Regular cardiac myocyte (primary cell): Measurements from ENCODE around the gene CMTM5. TPM values are rescaled to one million over a fixed set of nuclear protein-coding genes. Genes with fewer than 3 reads are reported as not detected.

Source experiments
- total RNA-seq: library from RNA; depleted of rRNA; stranded (reverse); fragments of >200 nt; gene quantifications from 2 replicates; pipeline ENCODE4 v1.2.3, GENCODE V29; 2014

CMTM5 gene
- 0.28 and 0.58 TPM in 2 replicates for total RNA-seq

GRCh38 chr14:23376482-23377197 is at the start of gene CMTM5:
CMTM5 (plus strand) TSS chr14:23377046; CDS start chr14:23377252, 206 bp downstream.

GRCh38 chr14:23352506-23353432 is 24.1 kb upstream of the CMTM5 start, which contains the start of gene SLC22A17:
SLC22A17 (minus strand) TSS chr14:23352887.

GRCh38 chr14:23365036-23365731 is 11.7 kb upstream of the CMTM5 start, which contains the start of gene EFS:
EFS (minus strand) TSS chr14:23365172; CDS start chr14:23365025, 147 bp downstream.

GRCh38 chr14:23372509-23372908 is 4.3 kb upstream of the CMTM5 start, which contains the start of gene IL25:
IL25 (plus strand) TSS chr14:23372809.

GRCh38 chr14:23407516-23408306 is 30.9 kb downstream of the CMTM5 start, which contains the start of gene MYH6:
MYH6 (minus strand) TSS chr14:23408273; CDS start chr14:23407223, 1,050 bp downstream.

Other genes starting within 250 kb of the CMTM5 start
- under 0.01 and 1.4 TPM in 2 replicates for gene SLC7A8, start 193.4 kb upstream of the CMTM5 start, total RNA-seq
- gene RNF212B, start 139.1 kb upstream of the CMTM5 start, total RNA-seq: not detected in 2 replicates
- gene HOMEZ, start 90.9 kb upstream of the CMTM5 start, total RNA-seq: 2.5 and 4.2 TPM in 2 replicates
- gene PPP1R3E, start 74.2 kb upstream of the CMTM5 start, total RNA-seq: 1.9 and 5.6 TPM in 2 replicates
- gene BCL2L2, start 70.2 kb upstream of the CMTM5 start, total RNA-seq: 18.3 and 18.4 TPM in 2 replicates
- gene PABPN1, start 55.6 kb upstream of the CMTM5 start, total RNA-seq: 61.7 and 123 TPM in 2 replicates
- 11.5 and 40.9 TPM in 2 replicates for gene SLC22A17, start 24.2 kb upstream of the CMTM5 start, total RNA-seq
- gene EFS, start 11.9 kb upstream of the CMTM5 start, total RNA-seq: 4.2 and 4.6 TPM in 2 replicates
- not detected in 2 replicates for gene IL25, start 4.2 kb upstream of the CMTM5 start, total RNA-seq
- gene MYH6, start 31.2 kb downstream of the CMTM5 start, total RNA-seq: not detected in 2 replicates
- not detected in 2 replicates for gene MYH7, start 58.6 kb downstream of the CMTM5 start, total RNA-seq
- gene NGDN, start 92.7 kb downstream of the CMTM5 start, total RNA-seq: 49.9 and 51.4 TPM in 2 replicates
- gene ZFHX2, start 174.7 kb downstream of the CMTM5 start, total RNA-seq: under 0.01 and 0.56 TPM in 2 replicates
- gene THTPA, start 179.2 kb downstream of the CMTM5 start, total RNA-seq: 11.3 and 23.4 TPM in 2 replicates
- gene AP1G2, start 190.7 kb downstream of the CMTM5 start, total RNA-seq: 7.9 and 13.2 TPM in 2 replicates
- gene JPH4, start 201.7 kb downstream of the CMTM5 start, total RNA-seq: not detected in 2 replicates